Right atrium auricular region (tissue), 2 donors: ENCODE data around the gene SLC3A2. TPM values are rescaled to one million over a fixed set of nuclear protein-coding genes. Genes with fewer than 3 reads are reported as not detected.

ENCODE experiments used
- DNase-seq: peaks from one replicate; pipeline ENCODE4 v3.0.0-alpha.2; 2019; ENCODE audit warnings: low spot score
- H3K27ac ChIP-seq, 2 donors: fragments of 200-600 bp; sonication (generic); 1 replicate in 1 of 2; 2 replicates in 1 of 2; pipeline ENCODE4 v1.5.1; 2016 to 2019
- H3K27me3 ChIP-seq, 2 donors: fragments of 200-600 bp; sonication (generic); one replicate each; pipeline versions ENCODE4 v1.5.1 to v1.6.0; 2017 to 2019
- H3K36me3 ChIP-seq: fragments of 200-600 bp; sonication (generic); one replicate; pipeline ENCODE4 v1.5.1; 2016
- H3K4me1 ChIP-seq, 2 donors: fragments of 200-600 bp; sonication (generic); one replicate each; pipeline versions ENCODE4 v1.5.1 to v1.6.0; 2017 to 2019
- H3K4me3 ChIP-seq, 2 donors: fragments of 200-600 bp; sonication (generic); 1 replicate in 1 of 2; 2 replicates in 1 of 2; pipeline ENCODE4 v1.5.1; 2017 to 2019; ENCODE audit warnings: mild to moderate bottlenecking in 1 of 2, moderate library complexity in 1 of 2
- H3K9me3 ChIP-seq, 2 donors: fragments of 200-600 bp; sonication (generic); one replicate each; pipeline ENCODE4 v1.5.1; 2019
- CTCF ChIP-seq, 2 donors: fragments of 200-600 bp; sonication (generic); IDR thresholded peaks; one replicate each; pipeline ENCODE4 v1.5.1; 2019; ENCODE audit warnings: antibody characterized with exemption in 2 of 2
- total RNA-seq, 2 donors: library from RNA; depleted of rRNA; stranded (reverse); fragments of >200 nt; gene quantifications; one replicate each; pipeline ENCODE4 v1.1.0, GENCODE V29; 2016

The SLC3A2 gene
- total RNA-seq, 2 donors from 2014 or later: 27.7 to 64.9 TPM

GRCh38 chr11:62910141-62910882, 29.6 kb downstream of the SLC3A2 start:
- H3K27ac ChIP-seq: no peak overlapping the region
- no peaks in the 10 kb centered on the region for H3K27me3 ChIP-seq
- no peak for TF ChIP-seq CTCF (IDR thresholded peaks at IDR 0.05)
- peaks cover 0 to 22% of the 10 kb centered on the region in 2 donors for H3K4me1 ChIP-seq
- H3K9me3 ChIP-seq: no peaks in the 10 kb centered on the region
- no peaks in the 10 kb centered on the region for H3K36me3 ChIP-seq
- no peak for DNase-seq
- H3K4me3 ChIP-seq: no peak overlapping the region

- Histone ChIP-seq H3K4me1 (peaks cover 0 to 14% of the 10 kb centered on the region in 2 donors), H3K4me3 (no peak overlapping the region), H3K27ac (no peak overlapping the region), H3K27me3 (no peaks in the 10 kb centered on the region), H3K9me3 (no peaks in the 10 kb centered on the region), H3K36me3 (no peaks in the 10 kb centered on the region)
- no peak for TF ChIP-seq CTCF (IDR thresholded peaks at IDR 0.05)
- no peak for DNase-seq
Observed at GRCh38 chr11:62911137-62912130, 30.7 kb downstream of the SLC3A2 start.

GRCh38 chr11:62912268-62912667, 31.6 kb downstream of the SLC3A2 start:
- no peak overlapping the region for H3K4me3 ChIP-seq

GRCh38 chr11:62914416-62914815, 33.7 kb downstream of the SLC3A2 start:
- DNase-seq: no peak

More at GRCh38 chr11:62912268-62912667, 31.6 kb downstream of the SLC3A2 start:
- no peak for TF ChIP-seq CTCF (IDR thresholded peaks at IDR 0.05)
- H3K9me3 ChIP-seq: no peaks in the 10 kb centered on the region
- no peak overlapping the region for H3K27ac ChIP-seq
- no peak for DNase-seq
- H3K4me1 ChIP-seq: peaks cover 0 to 12% of the 10 kb centered on the region in 2 donors
- no peaks in the 10 kb centered on the region for H3K27me3 ChIP-seq
- no peaks in the 10 kb centered on the region for H3K36me3 ChIP-seq

More at GRCh38 chr11:62914416-62914815, 33.7 kb downstream of the SLC3A2 start:
- Histone ChIP-seq H3K9me3 (no peaks in the 10 kb centered on the region), H3K4me1 (peaks cover 0 to 1% of the 10 kb centered on the region in 2 donors), H3K27ac (no peak overlapping the region), H3K36me3 (no peaks in the 10 kb centered on the region), H3K4me3 (no peak overlapping the region), H3K27me3 (no peaks in the 10 kb centered on the region)
- TF ChIP-seq CTCF (IDR thresholded peaks at IDR 0.05): no peak
